Gastrocnemius medialis (tissue), 4 donors: ENCODE results near the gene TCF12. TPM values are rescaled to one million over a fixed set of nuclear protein-coding genes. Genes with fewer than 3 reads are reported as not detected.

ENCODE experiments used
- ATAC-seq, 2 donors: fragments of 150-250 bp; one replicate each; pipeline ENCODE4 v1.9.1; 2016
- DNase-seq, 2 donors: peaks; one replicate each; pipeline ENCODE4 v3.0.0-alpha.2; 2019
- H3K27ac ChIP-seq, 4 donors: fragments of 200-600 bp; sonication (generic); 1 replicate in 1 of 4; 2 replicates in 3 of 4; pipeline ENCODE4 v1.5.1; 2016 to 2018; ENCODE audit warnings: mild to moderate bottlenecking in 2 of 4, moderate library complexity in 1 of 4
- H3K27me3 ChIP-seq, 3 donors: fragments of 200-600 bp; sonication (generic) in 2 of 3; 1 replicate in 1 of 3; 2 replicates in 2 of 3; pipeline versions ENCODE4 v1.5.1 to v1.6.0; 2016 to 2019; ENCODE audit warnings: mild to moderate bottlenecking in 1 of 3, moderate library complexity in 1 of 3
- H3K36me3 ChIP-seq, 2 donors: fragments of 200-600 bp; sonication (generic) in 1 of 2; one replicate each; pipeline ENCODE4 v1.5.1; 2017 to 2018
- H3K4me1 ChIP-seq, 2 donors: fragments of 200-600 bp; sonication (generic) in 1 of 2; one replicate each; pipeline ENCODE4 v1.5.1; 2016 to 2017; ENCODE audit warnings: mild to moderate bottlenecking in 2 of 2
- H3K4me3 ChIP-seq, 4 donors: fragments of 200-600 bp; sonication (generic) in 3 of 4; 1 replicate in 1 of 4; 2 replicates in 3 of 4; pipeline ENCODE4 v1.5.1; 2016 to 2019; ENCODE audit warnings: mild to moderate bottlenecking in 2 of 4
- H3K9me3 ChIP-seq, 3 donors: fragments of 200-600 bp; sonication (generic) in 2 of 3; 1 replicate in 1 of 3; 2 replicates in 2 of 3; pipeline ENCODE4 v1.5.1; 2016 to 2019
- CTCF ChIP-seq, 5 experiments: fragments of 450-650 bp in 3 of 5; fragments of 200-600 bp in 2 of 5; sonication (generic) in 2 of 5; IDR thresholded peaks in 4 of 5; conservative IDR thresholded peaks in 1 of 5; 1 replicate in 4 of 5; 2 replicates in 1 of 5; pipeline ENCODE4 v1.5.1; 2016 to 2019; ENCODE audit warnings: antibody characterized with exemption in 5 of 5, mild to moderate bottlenecking in 3 of 5, moderate library complexity in 3 of 5
- POLR2A ChIP-seq, 2 donors: fragments of 450-650 bp; IDR thresholded peaks; one replicate each; pipeline ENCODE4 v1.6.1; 2017; ENCODE audit warnings: antibody characterized with exemption in 2 of 2, mild to moderate bottlenecking in 2 of 2, moderate library complexity in 2 of 2
- in situ Hi-C, 4 donors: fragments of 200-750 bp; cut with MboI; loops; one replicate each; pipeline versions ENCODE4 v1.15.0 to v1.8.0; 2017; ENCODE audit warnings: low sequenced_read_pairs in 4 of 4
- intact Hi-C: fragments of 100-400 bp; cut with DNase I; formaldehyde crosslinking; loops from one replicate; pipeline ENCODE4 v1.15.1; 2023; ENCODE audit warnings: low total_unique reads
- total RNA-seq, 4 donors: library from RNA; depleted of rRNA; stranded (reverse); fragments of >200 nt; gene quantifications; one replicate each; pipeline versions ENCODE4 v1.1.0 to v1.2.3, GENCODE V29; 2016

TCF12 gene
- total RNA-seq, 4 donors from 2014 or later: 34.9 to 63.0 (median 51.4) TPM

DNA sequence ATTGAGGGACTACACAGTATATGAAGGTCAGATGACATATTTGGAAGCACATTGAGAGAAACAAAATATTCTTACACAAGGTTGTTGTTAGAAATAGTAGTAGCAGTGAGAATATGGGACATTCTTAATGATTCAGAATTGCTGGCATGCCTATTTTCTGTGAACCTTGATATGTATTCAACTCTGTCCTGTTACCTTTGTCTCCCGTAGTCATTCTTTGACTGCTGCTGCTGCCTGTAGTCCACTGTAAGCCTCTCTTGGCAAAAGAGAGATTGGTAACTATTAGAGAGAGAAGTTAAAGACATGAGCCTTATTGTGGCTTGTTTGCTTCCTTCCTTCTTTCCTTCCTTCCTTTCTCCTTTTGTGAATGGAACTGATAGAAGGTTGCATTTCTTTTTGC is 64.5 kb downstream of the TCF12 start:
- ATAC-seq: no peak
- intact Hi-C loops: no loop called here

DNA sequence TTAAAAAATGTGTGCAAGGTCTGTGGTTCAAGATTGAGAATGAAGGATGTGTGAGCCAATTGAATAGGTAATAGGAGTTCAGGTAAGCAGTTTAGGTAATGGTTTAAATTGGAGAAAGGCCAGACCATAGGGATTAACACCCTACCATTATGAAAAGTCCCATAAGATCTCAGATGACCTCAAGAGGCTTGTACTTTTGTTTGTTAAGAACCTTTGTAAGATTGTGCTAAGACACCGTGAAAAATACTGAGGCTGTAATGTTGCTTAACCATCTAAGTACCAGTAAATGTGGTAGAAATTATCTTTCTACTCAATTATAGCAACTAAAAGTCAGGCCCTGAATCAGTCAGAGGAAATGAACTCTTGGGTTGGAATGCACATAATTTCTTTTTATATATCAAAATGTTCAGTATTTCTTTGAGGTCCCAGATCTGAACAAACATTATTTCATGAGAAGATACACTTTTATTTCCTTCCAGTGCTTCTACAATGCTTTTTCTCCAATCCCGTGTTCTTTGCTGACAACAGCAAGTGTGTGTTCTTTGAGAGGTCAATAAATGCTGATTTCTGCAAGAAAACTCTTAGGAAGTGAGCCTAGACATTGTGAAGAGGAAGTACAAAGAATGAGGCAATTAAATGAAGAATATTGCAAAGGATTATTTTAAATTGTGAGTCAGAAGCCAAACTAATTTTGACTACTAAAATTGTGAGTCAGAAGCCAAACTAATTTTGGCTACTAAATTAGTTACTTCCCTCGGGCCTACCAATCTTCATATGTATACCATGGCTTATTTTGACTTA is 66.4 kb downstream of the TCF12 start:
- in situ Hi-C loops: no loop called here
- intact Hi-C loops: no loop called here
- Histone ChIP-seq H3K4me1 (peaks cover 68 to 76% of the 10 kb centered on the region in 2 donors), H3K9me3 (no peaks in the 10 kb centered on the region), H3K4me3 (no peak overlapping the region), H3K27me3 (no peaks in the 10 kb centered on the region), H3K36me3 (no peaks in the 10 kb centered on the region), H3K27ac (no peak overlapping the region)
- DNase-seq: no peak
- TF ChIP-seq POLR2A (IDR thresholded peaks at IDR 0.05) (no peak), CTCF (IDR thresholded peaks at IDR 0.05 in 4 of 5, conservative IDR thresholded peaks at IDR 0.05 in 1 of 5) (no peak)
- no peak for ATAC-seq

More for the DNA sequence above, 64.5 kb downstream of the TCF12 start:
- Histone ChIP-seq H3K4me3 (no peak overlapping the region), H3K36me3 (no peaks in the 10 kb centered on the region), H3K4me1 (peaks cover 57 to 74% of the 10 kb centered on the region in 2 donors), H3K9me3 (no peaks in the 10 kb centered on the region), H3K27me3 (no peaks in the 10 kb centered on the region), H3K27ac (no peak overlapping the region)
- no peak for TF ChIP-seq POLR2A (IDR thresholded peaks at IDR 0.05)
- no peak for TF ChIP-seq CTCF (IDR thresholded peaks at IDR 0.05 in 4 of 5, conservative IDR thresholded peaks at IDR 0.05 in 1 of 5)
- in situ Hi-C loops: no loop called here
- no peak for DNase-seq

- H3K27ac ChIP-seq: no peak overlapping the region
- intact Hi-C loops: no loop called here
These were observed 67.4 kb downstream of the TCF12 start for GRCh38 chr15:56985856-56986255.

DNA sequence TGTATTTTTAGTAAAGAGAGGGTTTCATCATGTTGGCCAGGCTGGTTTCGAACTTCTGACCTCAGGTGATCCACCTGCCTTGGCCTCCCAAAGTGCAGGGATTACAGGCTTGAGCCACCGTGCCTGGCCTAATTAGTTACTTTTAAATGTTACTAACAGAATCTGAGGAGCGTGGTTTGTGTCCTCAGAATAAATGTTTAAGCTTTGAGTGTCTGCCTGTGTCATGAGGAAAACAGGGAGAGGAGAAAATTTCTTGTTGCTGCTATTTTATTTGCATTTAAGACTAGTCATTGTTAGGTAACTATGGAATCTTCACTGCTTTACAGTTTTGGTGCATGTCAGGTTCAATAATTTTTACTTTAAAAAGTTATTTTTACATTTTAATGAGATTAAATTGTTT is 68.8 kb downstream of the TCF12 start:
- H3K27ac ChIP-seq: no peak overlapping the region
- H3K4me1 ChIP-seq: peaks cover 55 to 62% of the 10 kb centered on the region in 2 donors
- H3K4me3 ChIP-seq: no peak overlapping the region
- H3K9me3 ChIP-seq: no peaks in the 10 kb centered on the region
- intact Hi-C loops: no loop called here
- in situ Hi-C loops: no loop called here
- TF ChIP-seq POLR2A (IDR thresholded peaks at IDR 0.05) (no peak), CTCF (IDR thresholded peaks at IDR 0.05 in 4 of 5, conservative IDR thresholded peaks at IDR 0.05 in 1 of 5) (no peak)
- no peaks in the 10 kb centered on the region for H3K27me3 ChIP-seq
- DNase-seq (no peak), ATAC-seq (no peak)
- H3K36me3 ChIP-seq: no peaks in the 10 kb centered on the region

More at GRCh38 chr15:56985856-56986255, 67.4 kb downstream of the TCF12 start:
- Histone ChIP-seq H3K9me3 (no peaks in the 10 kb centered on the region), H3K4me1 (peaks cover 60 to 66% of the 10 kb centered on the region in 2 donors), H3K4me3 (no peak overlapping the region), H3K36me3 (no peaks in the 10 kb centered on the region), H3K27me3 (no peaks in the 10 kb centered on the region)
- TF ChIP-seq CTCF (IDR thresholded peaks at IDR 0.05 in 4 of 5, conservative IDR thresholded peaks at IDR 0.05 in 1 of 5) (no peak), POLR2A (IDR thresholded peaks at IDR 0.05) (no peak)
- ATAC-seq: no peak
- DNase-seq: no peak
- in situ Hi-C loops: no loop called here
